Dermis blood vessel endothelial cell (primary cell): Measurements from ENCODE around the gene ARHGEF39. TPM values are rescaled to one million over a fixed set of nuclear protein-coding genes. Genes with fewer than 3 reads are reported as not detected.
"Not testable (repeated sequence)": the region's sequence is repeated elsewhere in the genome, so short reads cannot be mapped to it uniquely, and the experiment has no call there.

Source experiments
- DNase-seq: peaks from one replicate; pipeline ENCODE4 v3.0.0; 2010
- total RNA-seq: library from RNA; depleted of rRNA; stranded (reverse); fragments of >200 nt; gene quantifications from 2 replicates; pipeline ENCODE4 v1.2.3, GENCODE V29; 2014

ARHGEF39 gene
- total RNA-seq, 1 donor from 2014 or later, result 0.34 TPM

GRCh38 chr9:35649431-35650340, 15.3 kb downstream of the ARHGEF39 start:
- no peak for DNase-seq

- DNase-seq, result peak; percentile 91
Measured at GRCh38 chr9:35646533-35647265, 18.3 kb downstream of the ARHGEF39 start.

- no peak for DNase-seq
Measured at GRCh38 chr9:35646153-35646532, 18.9 kb downstream of the ARHGEF39 start.

- DNase-seq, result not testable (repeated sequence)
Measured at GRCh38 chr9:35645736-35646135, 19.3 kb downstream of the ARHGEF39 start.

GRCh38 chr9:35643046-35643445, 21.9 kb downstream of the ARHGEF39 start:
- no peak for DNase-seq

GRCh38 chr9:35641478-35641877, 23.5 kb downstream of the ARHGEF39 start:
- not testable (repeated sequence) for DNase-seq

- not testable (repeated sequence) for DNase-seq
Measured at GRCh38 chr9:35640431-35640830, 24.6 kb downstream of the ARHGEF39 start.

GRCh38 chr9:35639631-35640030, 25.4 kb downstream of the ARHGEF39 start:
- DNase-seq, result no peak

- DNase-seq, result not testable (repeated sequence)
Measured at GRCh38 chr9:35639225-35639624, 25.8 kb downstream of the ARHGEF39 start.

GRCh38 chr9:35638751-35639150, 26.2 kb downstream of the ARHGEF39 start:
- DNase-seq, result not testable (repeated sequence)

GRCh38 chr9:35637427-35637955, 27.5 kb downstream of the ARHGEF39 start:
- not testable (repeated sequence) for DNase-seq

- not testable (repeated sequence) for DNase-seq
Measured at GRCh38 chr9:35636877-35637246, 28.1 kb downstream of the ARHGEF39 start.

GRCh38 chr9:35636135-35636876, 28.7 kb downstream of the ARHGEF39 start:
- DNase-seq, result no peak

- no peak for DNase-seq
Measured at GRCh38 chr9:35635730-35636129, 29.3 kb downstream of the ARHGEF39 start.

GRCh38 chr9:35629597-35629996, 35.4 kb downstream of the ARHGEF39 start:
- no peak for DNase-seq

- DNase-seq, result no peak
Measured at GRCh38 chr9:35628389-35628991, 36.5 kb downstream of the ARHGEF39 start.

GRCh38 chr9:35627575-35627974, 37.4 kb downstream of the ARHGEF39 start:
- no peak for DNase-seq

- DNase-seq, result no peak
Measured at GRCh38 chr9:35619800-35620158, 45.2 kb downstream of the ARHGEF39 start.

GRCh38 chr9:35618854-35619799, 45.9 kb downstream of the ARHGEF39 start:
- no peak for DNase-seq

- DNase-seq, result no peak
Measured at GRCh38 chr9:35618325-35618727, 46.7 kb downstream of the ARHGEF39 start, which contains the start of gene CD72. CD72 (minus strand) TSS chr9:35618413; CDS start chr9:35618303, 110 bp downstream.

- no peak for DNase-seq
Measured at GRCh38 chr9:35617548-35617947, 47.4 kb downstream of the ARHGEF39 start.
